GM19468 (cell line): ENCODE results near the gene PDGFC.

Experiments
- ATAC-seq: cut with Tn5 transposase; IDR thresholded peaks from one replicate; pipeline ENCODE4 v1.9.1; 2021; ENCODE audit warnings: mild to moderate bottlenecking, moderate library complexity, moderate number of reproducible peaks; ENCODE audit not compliant: unreplicated experiment; ENCODE audit errors: extremely low read depth

Gene PDGFC

GRCh38 chr4:156971676-156972378, at the start of gene PDGFC:
PDGFC (minus strand) TSS chr4:156971799; CDS start chr4:156970903, 896 bp downstream.
- no peak for ATAC-seq

DNA sequence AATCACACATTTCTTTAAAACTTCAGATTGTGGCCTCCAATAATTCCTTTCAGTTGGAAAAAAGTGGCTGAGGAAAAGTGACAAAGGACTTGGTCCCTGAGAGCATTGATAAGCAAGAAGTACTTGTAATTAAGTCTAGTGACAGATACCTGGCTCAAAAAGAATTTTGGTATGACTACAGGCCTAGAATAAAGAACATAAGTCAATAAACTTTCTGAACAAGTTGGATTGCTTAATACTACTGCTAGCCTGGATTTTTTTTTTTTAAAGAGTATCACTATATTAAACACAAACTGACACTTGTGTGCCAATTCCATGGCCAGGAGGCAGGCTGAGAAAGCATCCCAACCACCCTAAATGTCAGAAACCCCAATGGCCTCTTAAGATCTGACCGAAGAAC, 49.3 kb upstream of the PDGFC start:
- ATAC-seq = no peak

GRCh38 chr4:157018920-157019490, 47.4 kb upstream of the PDGFC start:
- ATAC-seq = no peak

GRCh38 chr4:157014621-157015591, 43.3 kb upstream of the PDGFC start:
- no peak for ATAC-seq

- no peak for ATAC-seq
Observed at GRCh38 chr4:157013656-157014055, 42.1 kb upstream of the PDGFC start.

DNA sequence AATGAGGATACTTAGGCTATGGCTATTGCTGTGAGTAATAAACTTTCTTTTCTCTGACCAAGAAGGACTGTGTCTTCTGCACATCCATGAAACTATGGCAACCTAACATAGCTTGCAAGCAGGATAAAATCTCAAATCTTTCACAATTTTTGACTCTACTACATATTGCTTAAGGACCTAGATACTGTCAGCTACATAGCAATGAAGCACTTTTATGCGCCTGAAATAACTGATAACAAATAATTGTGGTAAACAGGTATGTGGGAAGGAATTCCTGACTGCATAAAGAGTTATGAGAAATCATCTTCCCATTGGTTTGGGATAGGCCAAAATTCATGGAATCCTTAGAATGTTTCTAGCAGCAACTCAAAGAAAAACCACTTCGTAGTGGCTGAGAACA, 41.2 kb upstream of the PDGFC start:
- no peak for ATAC-seq

DNA sequence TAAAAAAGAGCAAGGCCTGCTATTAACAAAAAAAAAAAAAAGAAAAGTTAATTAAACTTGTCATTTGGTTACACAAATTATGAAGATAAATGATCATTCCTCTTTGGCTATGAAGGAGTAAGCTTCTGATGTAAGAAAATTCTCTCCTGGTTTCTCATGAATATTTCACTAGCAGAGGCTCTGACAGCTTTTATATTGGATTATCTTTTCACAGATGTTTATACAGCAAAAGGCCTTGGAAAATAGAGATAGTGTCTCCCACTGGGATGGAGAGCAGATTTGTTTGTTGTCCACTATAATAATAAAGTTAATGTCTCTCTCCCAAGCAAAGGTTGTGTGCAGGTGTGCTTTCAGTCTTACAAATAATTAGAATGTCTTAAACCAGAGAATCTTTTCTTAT, 40.7 kb upstream of the PDGFC start:
- no peak for ATAC-seq

- no peak for ATAC-seq
Observed at GRCh38 chr4:157010630-157011029, 39.0 kb upstream of the PDGFC start.

- no peak for ATAC-seq
Observed at GRCh38 chr4:157005831-157006230, 34.2 kb upstream of the PDGFC start.

DNA sequence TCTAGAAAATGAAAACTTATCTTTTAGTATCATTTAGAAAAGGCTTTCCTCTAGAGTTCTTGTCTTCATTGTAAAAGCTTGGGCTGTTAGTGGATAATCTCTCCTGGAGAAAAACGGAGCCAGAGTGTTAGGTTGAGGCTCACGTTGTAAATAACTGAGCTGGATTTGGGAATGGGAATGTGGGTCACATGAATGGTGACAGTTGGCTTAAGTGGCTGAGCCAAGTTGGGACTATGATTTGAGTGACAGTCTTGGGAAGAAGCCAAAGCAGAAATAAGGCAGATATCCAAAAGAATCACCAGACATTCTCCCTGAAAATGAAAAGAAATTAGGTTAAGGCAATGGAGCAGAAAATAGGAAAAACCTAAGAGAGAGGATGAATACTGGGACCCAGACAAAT, 33.6 kb upstream of the PDGFC start:
- ATAC-seq = no peak

GRCh38 chr4:157004279-157005161, 32.9 kb upstream of the PDGFC start:
- no peak for ATAC-seq

DNA sequence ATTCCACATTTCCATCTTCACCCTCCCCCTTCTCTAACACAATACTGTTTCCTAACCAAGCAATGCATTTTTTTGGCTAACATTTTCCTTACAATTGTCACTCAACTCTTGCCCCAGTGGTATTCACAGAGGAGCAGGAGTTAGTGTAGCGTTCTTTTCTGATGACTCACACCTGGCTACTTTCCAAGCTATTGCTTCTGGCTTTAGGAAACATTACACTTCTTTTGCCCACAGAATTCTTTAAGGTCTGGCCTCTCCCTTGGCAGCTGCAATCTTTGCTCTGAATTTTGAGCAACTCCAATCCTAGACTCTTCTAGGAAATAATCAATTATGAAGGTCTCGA, 27.5 kb upstream of the PDGFC start:
- no peak for ATAC-seq

DNA sequence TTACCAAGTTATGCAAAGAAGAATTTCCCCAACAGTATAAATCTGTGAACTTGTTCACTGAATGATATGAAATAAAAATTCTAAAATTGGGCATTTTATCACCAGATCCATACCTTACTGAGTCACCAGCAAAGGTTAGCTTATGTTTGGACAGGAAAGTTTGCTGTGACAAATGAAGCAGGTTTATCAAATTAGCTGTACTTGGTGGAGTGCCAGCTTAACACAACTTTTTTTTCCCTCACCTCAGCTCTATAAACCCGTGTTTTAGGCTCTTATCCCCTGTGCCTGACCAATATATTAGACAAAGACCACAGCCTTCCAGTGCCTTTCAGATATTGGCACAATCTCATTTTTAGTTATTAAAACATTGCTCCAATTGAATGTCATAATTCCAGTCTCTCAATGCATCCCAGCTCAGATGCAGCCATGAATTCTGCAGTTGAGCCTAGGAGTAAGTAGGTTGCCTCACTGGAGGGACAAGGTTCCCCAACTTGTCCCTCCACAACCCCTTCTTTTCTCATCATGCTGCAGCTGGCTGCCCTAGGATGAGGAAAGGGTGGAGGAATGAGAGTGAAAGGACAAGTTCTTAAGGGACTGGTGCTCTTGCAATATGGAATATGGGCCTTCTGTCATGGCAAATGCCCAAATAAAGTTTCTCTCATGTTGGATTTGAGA, 27.0 kb upstream of the PDGFC start:
- ATAC-seq = no peak

- ATAC-seq = no peak
Observed at GRCh38 chr4:156992943-156993342, 21.3 kb upstream of the PDGFC start.

DNA sequence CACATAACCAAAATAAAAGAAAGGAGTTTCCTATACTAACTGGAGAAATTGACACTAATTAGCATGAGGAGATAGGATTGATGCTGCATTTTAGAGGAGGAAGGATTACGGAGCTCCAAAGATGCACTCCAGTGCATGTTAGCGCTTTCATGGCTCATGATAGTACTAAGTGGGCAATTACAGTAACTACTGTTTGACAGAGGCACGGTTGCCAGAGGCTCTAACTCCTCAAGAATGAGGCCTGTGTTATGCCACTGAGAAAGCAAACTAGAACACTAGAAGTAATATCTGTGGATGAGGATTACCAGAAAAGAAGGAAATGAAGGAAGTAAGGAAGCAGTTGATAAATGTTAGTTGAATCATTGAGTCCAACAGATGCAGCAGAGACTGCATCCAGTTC, 19.6 kb upstream of the PDGFC start:
- no peak for ATAC-seq

DNA sequence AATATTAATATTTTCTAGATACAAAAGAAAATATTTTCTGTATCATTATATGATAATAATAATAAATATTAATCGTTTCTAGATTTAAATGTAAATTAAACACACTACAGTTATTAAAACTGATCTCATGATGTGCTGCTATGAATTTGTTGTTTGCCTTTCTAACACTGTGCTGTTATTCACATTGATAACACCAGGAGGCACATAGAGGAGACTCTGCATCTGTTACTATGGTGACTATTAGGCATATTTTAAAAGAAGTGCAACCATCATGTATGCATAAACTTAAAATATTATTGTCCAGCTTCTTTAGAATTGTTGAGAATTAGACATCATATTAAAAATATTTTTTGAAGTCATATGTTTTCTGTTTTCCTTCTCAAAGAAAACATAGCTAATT, 11.8 kb upstream of the PDGFC start:
- ATAC-seq = no peak

- no peak for ATAC-seq
Observed at GRCh38 chr4:156981262-156981769, 9.7 kb upstream of the PDGFC start.

DNA sequence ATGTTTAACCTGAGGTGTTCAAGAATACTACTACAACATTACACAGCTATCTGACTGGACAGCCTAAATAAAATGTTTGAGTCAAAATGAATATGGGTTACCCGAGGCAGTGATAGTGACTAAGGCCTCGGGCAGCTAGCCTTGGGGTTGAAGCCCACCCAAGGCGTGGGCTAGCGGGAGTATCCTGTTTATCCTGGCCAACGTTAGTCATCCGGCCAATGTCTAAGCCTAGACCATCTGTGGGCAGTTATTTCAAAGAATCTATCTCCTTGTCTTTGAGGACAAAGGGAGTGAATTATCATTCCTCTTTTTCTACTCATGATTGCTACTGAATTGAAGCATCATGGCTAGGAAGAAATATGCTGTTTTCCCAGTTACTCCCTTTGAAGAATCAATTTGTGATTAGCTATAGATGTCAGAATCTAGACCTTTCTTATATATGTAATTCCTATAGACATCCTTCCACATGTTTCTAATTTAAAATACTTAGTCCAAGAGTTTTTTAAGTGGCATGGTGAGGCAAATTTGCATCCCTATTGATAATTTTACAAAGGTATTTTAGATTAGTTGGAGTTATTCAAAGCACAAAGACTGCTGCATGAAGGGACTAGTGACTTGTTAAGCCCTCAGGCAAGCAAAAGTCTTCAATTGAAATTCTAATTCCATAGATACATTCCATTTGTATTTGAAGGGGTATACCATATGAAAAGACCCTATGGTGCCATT, 6.0 kb upstream of the PDGFC start:
- no peak for ATAC-seq

- no peak for ATAC-seq
Observed at GRCh38 chr4:156976147-156976546, 4.5 kb upstream of the PDGFC start.
